K562 (cell line): Measurements from ENCODE around the gene CLCN6. TPM values are rescaled to one million over a fixed set of nuclear protein-coding genes. Genes with fewer than 3 reads are reported as not detected.

Source experiments
- GABPA ChIP-seq: fragments of 200-800 bp; sonication (Bioruptor generic); conservative IDR thresholded peaks from 2 replicates; pipeline ENCODE4 v1.6.1; 2016; ENCODE audit warnings: low read depth, missing genetic modification characterization, missing compliant biosample characterization
- LEF1 ChIP-seq: fragments of 450-650 bp; IDR thresholded peaks from 2 replicates; pipeline ENCODE4 v1.6.1; 2016; ENCODE audit warnings: mild to moderate bottlenecking
- XRCC5 ChIP-seq: fragments of 200-400 bp; formaldehyde crosslinking; IDR thresholded peaks from 2 replicates; pipeline ENCODE4 v1.6.1; 2017; ENCODE audit warnings: low read depth, mild to moderate bottlenecking, low read length
- ZBTB2 ChIP-seq: fragments of 450-650 bp; IDR thresholded peaks from 2 replicates; pipeline ENCODE4 v1.6.1; 2016; ENCODE audit warnings: antibody characterized with exemption
- ZNF24 ChIP-seq: fragments of 450-650 bp; IDR thresholded peaks from 2 replicates; pipeline ENCODE4 v1.6.1; 2016
- ZNF253 ChIP-seq: fragments of 250-450 bp; sonication (Bioruptor Pico); conservative IDR thresholded peaks from 2 replicates; pipeline ENCODE4 v1.6.1; 2021; ENCODE audit warnings: mild to moderate bottlenecking
- ZNF318 ChIP-seq, 2 experiments: fragments of 450-650 bp; IDR thresholded peaks; 2 replicates each; pipeline ENCODE4 v1.6.1; 2016; ENCODE audit warnings: mild to moderate bottlenecking in 2 of 2, borderline replicate concordance in 1 of 2, low read depth in 1 of 2, moderate library complexity in 1 of 2
- ZNF324 ChIP-seq: fragments of 250-450 bp; sonication (Bioruptor Pico); IDR thresholded peaks from 2 replicates; pipeline ENCODE4 v1.4.0; 2020; ENCODE audit warnings: mild to moderate bottlenecking
- polyA plus RNA-seq, 8 experiments: library from polyadenylated mRNA; depleted of rRNA in 4 of 8; stranded (reverse) in 5 of 8; unstranded in 3 of 8; fragments of >200 nt; fragmentation: Nextera tagmentation in 2 of 8; fragmentation: Illumina TruSeq in 1 of 8; extraction: Ambion mirVana in 2 of 8; extraction: Trizol in 1 of 8; gene quantifications; 2 replicates each; pipeline versions ENCODE4 v1.2.1 to v1.2.3, GENCODE V29; 2011 to 2014; ENCODE audit warnings: inconsistent platforms in 1 of 8, missing spikeins in 1 of 8
- total RNA-seq, 7 experiments: library from RNA; depleted of rRNA in 6 of 7; stranded (reverse); fragments of >200 nt in 6 of 7; fragmentation: Illumina TruSeq in 2 of 7; extraction: Trizol in 2 of 7; gene quantifications; 2 replicates each; pipeline versions ENCODE4 v1.2.1 to v1.2.3, GENCODE V29; 2011 to 2021; ENCODE audit warnings: low replicate concordance in 1 of 7

The CLCN6 gene
- total and polyA plus RNA-seq, 9 of the 15 experiments (the other 6 are each of a cell fraction or from before 2014, with no cell fraction given): 2.0 to 21.8 (median 13.6) TPM

- no peak for TF ChIP-seq ZNF318 (IDR thresholded peaks at IDR 0.05; ENCODE audit: borderline replicate concordance in 1 of 2, low read depth in 1 of 2)
- TF ChIP-seq ZBTB2: no peak; the same call in 1 of the 2 replicates
- TF ChIP-seq XRCC5: peak; percentile 91
- no peak for TF ChIP-seq ZNF324
- TF ChIP-seq LEF1: no peak
- no peak for TF ChIP-seq GABPA (tag)
- TF ChIP-seq ZNF253: no peak
- peak; percentile 42; the same call in 1 of the 2 replicates for TF ChIP-seq ZNF24
Observed at GRCh38 chr1:11784993-11785769, 20.8 kb upstream of the CLCN6 start (continued).
